ENCODE data around the gene FEM1B.

Gene FEM1B

DNA sequence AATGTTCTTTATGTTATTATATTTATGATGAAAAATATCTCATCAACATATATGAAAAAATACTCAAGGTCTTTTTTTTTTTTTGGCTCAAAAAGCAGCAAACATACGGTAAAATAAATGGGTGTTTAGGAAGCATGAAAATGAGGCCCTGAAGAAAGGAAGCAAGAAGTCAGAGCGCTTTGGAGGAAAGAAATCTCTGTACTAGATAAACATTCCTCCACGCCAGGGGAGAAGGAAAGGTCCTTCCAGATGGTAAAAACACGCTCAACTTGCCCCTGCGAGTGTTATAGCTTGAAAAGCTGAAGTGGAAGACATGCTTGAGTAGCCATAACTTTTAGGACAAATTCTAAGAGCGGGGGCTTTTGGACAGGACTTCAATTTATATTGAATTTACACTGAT, 52.9 kb downstream of the FEM1B start:
- no peak for DNase-seq

GRCh38 chr15:68330901-68331300, 53.4 kb downstream of the FEM1B start:
- no peak for DNase-seq

- no peak for DNase-seq
Measured at GRCh38 chr15:68332266-68332665, 54.7 kb downstream of the FEM1B start.

DNA sequence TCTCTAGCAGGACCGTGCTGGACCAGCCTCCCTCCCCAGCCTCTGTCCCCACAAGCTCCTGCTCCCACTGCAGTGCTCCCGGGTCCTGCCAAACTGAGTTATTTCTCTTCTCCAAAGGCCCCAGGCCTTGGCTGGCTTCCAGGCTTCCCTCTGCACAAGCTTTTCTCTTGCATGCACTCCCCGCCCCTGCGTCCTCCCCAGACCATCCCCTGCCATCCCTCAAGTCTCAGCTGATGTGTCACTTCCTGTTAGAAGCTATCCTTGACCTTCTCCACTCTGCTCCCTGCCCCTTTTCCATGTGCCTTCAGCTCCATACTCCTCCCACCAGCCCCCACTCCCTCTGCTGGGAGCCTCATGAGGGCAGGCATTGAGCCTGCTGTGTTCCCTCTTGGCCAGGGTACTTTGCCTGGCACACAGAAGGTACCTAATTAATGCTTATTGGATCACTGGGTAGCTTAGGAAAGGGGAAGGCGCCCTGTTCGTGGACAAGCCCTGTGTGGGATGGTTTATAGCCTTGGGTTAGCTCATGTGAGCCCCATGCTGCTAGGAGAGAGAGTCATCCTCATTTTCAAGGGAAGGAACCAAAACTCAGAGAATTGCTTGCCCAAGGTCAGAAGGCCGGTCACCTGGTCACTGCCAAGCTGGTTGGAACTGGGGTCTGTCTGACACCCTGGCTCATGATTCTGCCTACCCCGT, 56.4 kb downstream of the FEM1B start:
- no peak for DNase-seq

DNA sequence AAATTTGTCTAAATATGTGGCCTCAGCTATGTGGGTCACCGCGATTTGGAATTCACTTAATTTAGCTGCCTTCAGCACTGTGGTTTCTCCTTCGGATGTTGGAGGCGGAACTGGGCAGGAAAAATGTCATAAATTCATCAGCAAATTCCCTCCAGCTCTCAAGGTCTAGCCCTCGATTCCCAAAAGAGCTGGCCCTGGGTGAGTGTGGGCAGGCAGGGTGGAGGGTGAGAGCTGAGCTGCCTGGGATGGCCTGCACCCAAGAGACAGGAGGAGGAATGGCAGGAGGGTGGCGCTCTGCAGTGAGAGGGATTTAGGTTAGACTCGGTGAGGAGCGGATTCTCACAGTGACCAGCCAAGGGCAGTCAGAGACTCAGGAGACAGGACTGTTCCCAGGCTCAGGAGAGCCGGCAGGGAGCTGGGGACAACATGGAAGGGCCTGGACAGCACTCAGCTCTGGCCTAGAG, 57.1 kb downstream of the FEM1B start:
- no peak for DNase-seq

DNA sequence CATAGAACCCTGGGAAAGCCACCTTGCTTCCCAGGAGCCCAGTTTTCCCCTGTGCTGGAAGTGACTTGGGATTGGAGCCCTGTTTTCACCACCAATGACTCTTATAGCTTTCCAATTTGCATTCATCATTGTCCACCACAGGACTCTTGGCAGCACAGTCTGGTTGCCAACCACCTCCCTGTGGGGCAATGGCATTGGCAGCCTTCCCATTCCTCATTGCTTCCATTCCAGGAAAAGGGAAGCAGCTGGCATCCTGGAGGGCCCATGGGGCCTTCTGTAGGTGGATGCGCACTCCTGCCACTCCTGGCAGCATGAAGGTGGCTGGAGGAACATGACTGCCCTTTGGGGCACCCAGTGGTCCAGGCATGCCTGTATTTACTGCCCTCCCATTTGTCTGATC, 57.7 kb downstream of the FEM1B start:
- no peak for DNase-seq

GRCh38 chr15:68335655-68336054, 58.1 kb downstream of the FEM1B start:
- DNase-seq = no peak

DNA sequence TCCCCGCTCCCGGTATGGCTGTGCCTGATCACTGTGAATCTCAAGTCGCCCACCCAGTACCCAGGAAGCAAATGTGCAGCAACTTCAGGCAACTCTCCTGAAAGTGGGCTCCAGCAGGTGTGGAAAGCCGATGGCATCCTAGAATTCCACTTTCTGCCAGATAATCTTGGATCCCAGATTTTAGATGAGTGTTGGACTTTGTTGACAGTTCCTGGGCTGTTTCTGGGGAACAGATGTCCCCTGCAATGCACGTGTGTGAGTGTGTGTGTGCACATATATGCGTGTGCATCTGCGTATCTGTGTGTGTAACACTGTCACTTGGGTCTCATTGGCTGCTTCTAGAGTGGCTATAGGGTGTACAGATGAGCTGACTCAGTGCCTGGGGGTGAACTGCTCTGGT, 59.0 kb downstream of the FEM1B start:
- DNase-seq = no peak

GRCh38 chr15:68337826-68338225, 60.3 kb downstream of the FEM1B start:
- DNase-seq = no peak

- no peak for DNase-seq
Measured at GRCh38 chr15:68339481-68339880, 61.9 kb downstream of the FEM1B start.

- DNase-seq = no peak
Measured at GRCh38 chr15:68340726-68341671, 63.5 kb downstream of the FEM1B start.

DNA sequence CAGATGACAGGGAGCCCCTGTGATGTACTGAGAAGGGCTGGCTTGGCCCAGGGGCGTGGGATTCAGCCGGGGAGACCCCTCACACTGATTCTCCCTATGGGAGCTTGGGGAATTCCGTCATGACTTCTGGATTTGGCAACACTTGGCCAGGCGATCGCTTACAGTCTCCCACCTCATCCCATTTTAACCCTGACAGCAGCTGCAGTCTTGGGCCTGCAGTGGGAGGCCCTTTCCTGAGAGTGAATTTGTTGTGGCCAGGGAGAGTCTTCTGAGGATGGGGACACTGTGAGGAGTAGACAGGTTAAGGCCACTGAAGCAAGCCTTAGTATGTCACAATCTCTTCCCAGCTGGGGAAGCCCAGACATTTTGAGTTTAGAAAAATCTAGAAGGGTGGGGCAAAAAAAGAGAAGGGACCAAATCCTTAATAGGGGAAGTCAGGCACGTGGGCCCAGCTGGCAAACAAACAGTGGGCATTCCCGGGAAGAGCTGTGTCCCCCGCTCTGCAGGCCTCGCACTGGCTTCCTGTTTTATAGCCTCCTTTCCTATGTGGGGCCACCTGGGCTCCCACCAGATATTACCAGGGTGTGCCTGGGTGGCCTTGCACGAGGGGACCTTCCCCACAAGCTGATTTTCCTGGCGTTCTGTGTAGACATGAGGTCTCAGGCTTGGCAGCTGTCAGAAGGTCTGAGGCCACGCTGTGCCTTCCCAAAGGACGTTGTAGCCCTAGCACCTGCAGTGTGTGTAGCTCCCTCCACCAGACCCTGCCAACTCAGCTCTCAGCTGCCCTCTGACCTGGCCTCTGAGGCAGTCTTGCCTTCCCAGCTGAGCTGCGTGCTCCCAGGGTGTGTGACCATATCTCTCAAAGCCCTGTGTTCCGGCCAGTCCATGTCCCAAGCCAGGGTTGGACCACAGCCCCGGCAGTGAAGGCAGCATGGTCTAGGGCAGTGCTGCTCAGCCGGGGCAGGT, 64.5 kb downstream of the FEM1B start:
- no peak for DNase-seq

- no peak for DNase-seq
Measured at GRCh38 chr15:68343579-68344225, 66.2 kb downstream of the FEM1B start.

- DNase-seq = no peak
Measured at GRCh38 chr15:68344600-68344999, 67.1 kb downstream of the FEM1B start.

Data from CD4-positive, alpha-beta T cell treated with Interleukin-12 subunit alpha and Interleukin-12 subunit beta, for 1 hour (primary cell).